HepG2 (cell line): Measurements from ENCODE around the gene CUL4A. TPM values are rescaled to one million over a fixed set of nuclear protein-coding genes. Genes with fewer than 3 reads are reported as not detected.
A peak's percentile ranks its signal among the peaks of the same experiment; 100 is the strongest.

ENCODE experiments used
- SP4 ChIP-seq: sonication (generic); formaldehyde crosslinking; IDR thresholded peaks from 2 replicates; pipeline ENCODE4 v1.8.1; 2023; ENCODE audit warnings: mild to moderate bottlenecking, missing genetic modification reagents
- THAP8 ChIP-seq: sonication (generic); formaldehyde crosslinking; IDR thresholded peaks from 2 replicates; pipeline ENCODE4 v1.5.1; 2020; ENCODE audit warnings: missing genetic modification reagents, mild to moderate bottlenecking, borderline replicate concordance
- ZFP82 ChIP-seq: sonication (generic); formaldehyde crosslinking; IDR thresholded peaks from 2 replicates; pipeline ENCODE4 v1.5.1; 2020; ENCODE audit warnings: mild to moderate bottlenecking, missing genetic modification reagents, borderline replicate concordance
- ZNF407 ChIP-seq: sonication (generic); formaldehyde crosslinking; IDR thresholded peaks from one replicate; pipeline ENCODE4 v1.5.1; 2020; ENCODE audit warnings: mild to moderate bottlenecking, missing genetic modification reagents; ENCODE audit errors: not compliant biosample characterization
- ZNF740 ChIP-seq: sonication (generic); formaldehyde crosslinking; IDR thresholded peaks from 2 replicates; pipeline ENCODE4 v1.4.0; 2020; ENCODE audit warnings: missing genetic modification reagents
- ZNF747 ChIP-seq: sonication (generic); formaldehyde crosslinking; IDR thresholded peaks from 2 replicates; pipeline ENCODE4 v1.8.1; 2023; ENCODE audit warnings: missing genetic modification reagents, mild to moderate bottlenecking, borderline replicate concordance
- polyA plus RNA-seq, 8 experiments: library from polyadenylated mRNA; depleted of rRNA in 3 of 8; stranded (reverse) in 7 of 8; unstranded in 1 of 8; fragments of >200 nt; fragmentation: Illumina TruSeq in 4 of 8; extraction: Trizol in 4 of 8; gene quantifications; 2 replicates each; pipeline versions ENCODE4 v1.2.1 to v1.2.3, GENCODE V29; 2011 to 2016; ENCODE audit warnings: low read depth in 4 of 8, missing spikeins in 1 of 8, mixed read lengths in 1 of 8; ENCODE audit not compliant: insufficient read depth in 1 of 8
- total RNA-seq, 5 experiments: library from RNA; depleted of rRNA; stranded (reverse); fragments of >200 nt; fragmentation: Illumina TruSeq; extraction: Trizol; gene quantifications; 2 replicates each; pipeline ENCODE4 v1.2.3, GENCODE V29; 2016; ENCODE audit warnings: low read depth in 1 of 5
- TF ChIP-seq, protein P1 (sequence below): IDR thresholded peaks from 2 replicates; pipeline ENCODE4 v1.6.1; 2016; ENCODE audit warnings: control low read depth
- TF ChIP-seq, protein P2 (sequence below): sonication (generic); formaldehyde crosslinking; IDR thresholded peaks from 2 replicates; pipeline ENCODE4 v1.5.0; 2020; ENCODE audit warnings: mild to moderate bottlenecking, missing genetic modification reagents, borderline replicate concordance

The CUL4A gene
- total and polyA plus RNA-seq, 2 of the 13 experiments (the other 11 are each of a cell fraction or from before 2014, with no cell fraction given) = 51.2 to 75.3 TPM

GRCh38 chr13:113299951-113300350 lies 90.5 kb downstream of the CUL4A start (continued):
- TF ChIP-seq ZNF407 (no peak), SP4 (CRISPR knock-in tag) (no peak), ZNF740 (CRISPR knock-in tag) (no peak), THAP8 (CRISPR knock-in tag) (peak; percentile 70; the same call in 1 of the 2 replicates), ZFP82 (CRISPR knock-in tag) (no peak), ZNF747 (CRISPR knock-in tag) (no peak)
- TF ChIP-seq, protein P1, sequence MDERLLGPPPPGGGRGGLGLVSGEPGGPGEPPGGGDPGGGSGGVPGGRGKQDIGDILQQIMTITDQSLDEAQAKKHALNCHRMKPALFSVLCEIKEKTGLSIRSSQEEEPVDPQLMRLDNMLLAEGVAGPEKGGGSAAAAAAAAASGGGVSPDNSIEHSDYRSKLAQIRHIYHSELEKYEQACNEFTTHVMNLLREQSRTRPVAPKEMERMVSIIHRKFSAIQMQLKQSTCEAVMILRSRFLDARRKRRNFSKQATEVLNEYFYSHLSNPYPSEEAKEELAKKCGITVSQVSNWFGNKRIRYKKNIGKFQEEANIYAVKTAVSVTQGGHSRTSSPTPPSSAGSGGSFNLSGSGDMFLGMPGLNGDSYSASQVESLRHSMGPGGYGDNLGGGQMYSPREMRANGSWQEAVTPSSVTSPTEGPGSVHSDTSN (CRISPR knock-in tag) = 0 out of 2 replicates have a peak, but pooled peaks have one; percentile 33
- TF ChIP-seq, protein P2, sequence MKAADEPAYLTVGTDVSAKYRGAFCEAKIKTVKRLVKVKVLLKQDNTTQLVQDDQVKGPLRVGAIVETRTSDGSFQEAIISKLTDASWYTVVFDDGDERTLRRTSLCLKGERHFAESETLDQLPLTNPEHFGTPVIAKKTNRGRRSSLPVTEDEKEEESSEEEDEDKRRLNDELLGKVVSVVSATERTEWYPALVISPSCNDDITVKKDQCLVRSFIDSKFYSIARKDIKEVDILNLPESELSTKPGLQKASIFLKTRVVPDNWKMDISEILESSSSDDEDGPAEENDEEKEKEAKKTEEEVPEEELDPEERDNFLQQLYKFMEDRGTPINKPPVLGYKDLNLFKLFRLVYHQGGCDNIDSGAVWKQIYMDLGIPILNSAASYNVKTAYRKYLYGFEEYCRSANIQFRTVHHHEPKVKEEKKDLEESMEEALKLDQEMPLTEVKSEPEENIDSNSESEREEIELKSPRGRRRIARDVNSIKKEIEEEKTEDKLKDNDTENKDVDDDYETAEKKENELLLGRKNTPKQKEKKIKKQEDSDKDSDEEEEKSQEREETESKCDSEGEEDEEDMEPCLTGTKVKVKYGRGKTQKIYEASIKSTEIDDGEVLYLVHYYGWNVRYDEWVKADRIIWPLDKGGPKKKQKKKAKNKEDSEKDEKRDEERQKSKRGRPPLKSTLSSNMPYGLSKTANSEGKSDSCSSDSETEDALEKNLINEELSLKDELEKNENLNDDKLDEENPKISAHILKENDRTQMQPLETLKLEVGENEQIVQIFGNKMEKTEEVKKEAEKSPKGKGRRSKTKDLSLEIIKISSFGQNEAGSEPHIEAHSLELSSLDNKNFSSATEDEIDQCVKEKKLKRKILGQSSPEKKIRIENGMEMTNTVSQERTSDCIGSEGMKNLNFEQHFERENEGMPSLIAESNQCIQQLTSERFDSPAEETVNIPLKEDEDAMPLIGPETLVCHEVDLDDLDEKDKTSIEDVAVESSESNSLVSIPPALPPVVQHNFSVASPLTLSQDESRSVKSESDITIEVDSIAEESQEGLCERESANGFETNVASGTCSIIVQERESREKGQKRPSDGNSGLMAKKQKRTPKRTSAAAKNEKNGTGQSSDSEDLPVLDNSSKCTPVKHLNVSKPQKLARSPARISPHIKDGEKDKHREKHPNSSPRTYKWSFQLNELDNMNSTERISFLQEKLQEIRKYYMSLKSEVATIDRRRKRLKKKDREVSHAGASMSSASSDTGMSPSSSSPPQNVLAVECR (CRISPR knock-in tag) = peak; percentile 72; the same call in 1 of the 2 replicates
